ENCODE data around the gene DUSP22.

DUSP22 gene

DNA sequence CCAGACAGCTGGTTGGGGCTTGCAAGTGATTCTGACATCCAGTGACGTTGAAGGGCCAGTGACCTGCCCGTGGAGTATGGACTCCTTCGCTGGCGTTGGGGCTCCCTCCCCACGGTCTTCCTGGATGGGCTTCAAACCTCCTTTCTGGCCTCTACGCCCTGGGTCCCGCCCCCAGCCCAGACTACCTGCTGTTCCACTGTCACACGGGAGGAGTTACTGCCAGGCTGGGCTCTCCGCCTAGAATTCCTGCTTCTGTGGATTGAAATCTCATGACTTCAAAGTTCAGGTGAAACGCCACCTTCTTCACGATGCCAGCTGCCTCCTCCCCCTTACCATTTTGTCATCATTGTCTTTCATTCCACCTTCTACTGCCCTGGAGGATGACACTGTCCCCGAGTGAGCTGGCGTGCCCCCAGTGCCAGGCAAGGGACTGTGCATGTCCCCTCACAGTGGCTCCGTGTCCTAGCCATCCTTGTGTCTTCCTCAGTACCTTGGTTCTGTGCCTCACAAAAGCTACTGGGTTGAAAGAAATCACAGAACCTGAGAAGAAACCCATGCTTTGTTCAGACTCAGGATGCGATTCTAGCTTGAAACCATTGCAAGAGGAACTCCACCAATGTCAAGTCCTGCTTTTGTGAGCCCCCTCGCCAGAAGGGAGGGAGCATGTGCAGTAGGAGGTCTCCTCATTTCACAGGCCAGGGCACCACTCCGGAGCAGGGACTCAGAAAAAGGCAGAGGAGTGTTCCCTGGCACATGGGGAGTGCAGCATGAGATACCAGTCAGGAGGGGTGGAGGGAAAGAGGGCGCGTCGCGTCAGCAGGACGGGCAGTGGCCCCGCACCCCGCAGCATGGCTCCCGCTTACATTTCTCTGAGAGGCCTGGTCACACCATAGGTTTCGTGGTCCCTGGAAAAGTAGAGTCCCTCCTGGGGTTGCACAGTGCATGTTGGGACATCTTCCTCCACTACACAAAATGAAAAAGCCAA, 88.2 kb downstream of the DUSP22 start:
- DNase-seq (ENCODE audit: low read depth in 2 of 2), result no peak

DNA sequence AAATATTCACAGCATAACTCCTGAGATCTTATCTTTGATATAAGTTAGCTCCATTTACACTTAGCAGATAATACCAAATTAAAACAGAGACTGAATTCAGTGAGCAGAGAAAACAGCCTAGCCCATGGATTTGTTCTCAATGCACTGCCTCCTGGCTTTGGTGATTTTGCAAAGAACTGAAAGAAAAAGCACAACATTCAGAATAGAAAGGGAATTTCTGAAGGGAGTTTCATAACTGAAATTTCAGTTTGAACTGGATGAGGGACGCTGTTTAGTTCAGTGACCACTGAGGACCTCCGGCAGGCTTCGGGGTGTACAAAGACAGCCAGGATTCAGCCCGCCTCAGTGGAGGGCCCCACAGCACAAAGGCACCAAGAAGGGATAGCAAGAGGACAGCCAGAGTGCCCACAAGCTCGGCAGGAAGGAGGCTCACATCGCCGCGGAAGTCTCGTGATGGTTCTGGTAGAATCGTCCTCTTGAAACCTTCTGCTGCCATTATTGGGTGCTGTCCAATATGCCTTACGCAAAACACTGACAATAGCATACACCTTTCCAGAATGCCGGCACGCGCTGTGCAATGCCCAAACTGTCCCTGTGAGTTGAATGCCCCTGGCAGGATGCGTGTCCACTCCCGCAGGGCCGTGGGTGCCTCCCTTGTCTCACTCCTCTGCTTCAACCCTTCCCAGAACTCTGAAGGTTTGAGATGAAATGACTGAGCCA, 89.6 kb downstream of the DUSP22 start:
- DNase-seq (ENCODE audit: low read depth in 2 of 2), result no peak

DNA sequence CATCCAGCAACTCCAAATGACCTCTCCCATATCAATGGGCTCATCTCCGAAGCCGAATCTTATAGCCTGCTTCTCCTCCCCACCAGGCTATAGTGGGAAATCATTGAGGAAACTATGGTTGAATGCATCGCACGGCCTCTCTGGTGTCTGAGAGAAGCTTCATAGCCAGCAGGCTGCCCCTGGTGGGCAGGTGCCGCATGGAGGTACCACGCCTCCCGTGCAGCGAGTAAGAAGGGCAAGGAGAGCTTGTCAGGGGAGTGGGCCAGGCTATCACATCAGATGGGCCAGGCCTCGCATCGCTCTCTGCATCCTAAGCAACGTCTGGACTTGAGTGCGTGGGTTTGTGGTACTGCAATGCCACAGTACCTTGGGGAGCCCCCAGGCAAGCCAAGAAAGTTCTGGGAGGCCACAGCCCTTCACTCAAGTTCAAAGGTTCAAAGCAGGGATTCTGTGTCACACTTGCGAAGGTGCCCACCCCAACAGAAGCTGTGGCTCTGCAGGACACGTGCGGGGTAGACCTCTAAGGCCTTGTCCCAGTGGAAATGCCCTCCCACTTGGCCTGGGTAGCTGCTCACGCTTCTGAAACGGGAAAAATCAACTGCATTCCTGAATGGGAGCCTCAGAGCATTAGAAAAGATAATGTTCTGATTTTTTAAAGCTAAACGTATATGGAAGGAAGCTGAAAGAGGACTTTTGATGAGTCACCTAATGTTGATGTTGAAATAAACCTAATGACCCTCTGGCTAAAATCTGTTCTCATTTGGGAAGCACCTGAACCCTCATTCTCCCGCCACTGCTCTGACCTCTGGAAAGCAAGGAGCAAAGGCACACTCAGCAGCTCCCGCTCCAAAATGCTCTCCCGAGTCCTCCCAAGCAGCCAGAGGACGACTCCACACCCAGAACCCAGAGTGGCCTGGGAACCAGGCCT, 90.9 kb downstream of the DUSP22 start:
- no peak for DNase-seq (ENCODE audit: low read depth in 2 of 2)

GRCh38 chr6:383856-384255, 91.6 kb downstream of the DUSP22 start:
- DNase-seq (ENCODE audit: low read depth in 2 of 2), result no peak

DNA sequence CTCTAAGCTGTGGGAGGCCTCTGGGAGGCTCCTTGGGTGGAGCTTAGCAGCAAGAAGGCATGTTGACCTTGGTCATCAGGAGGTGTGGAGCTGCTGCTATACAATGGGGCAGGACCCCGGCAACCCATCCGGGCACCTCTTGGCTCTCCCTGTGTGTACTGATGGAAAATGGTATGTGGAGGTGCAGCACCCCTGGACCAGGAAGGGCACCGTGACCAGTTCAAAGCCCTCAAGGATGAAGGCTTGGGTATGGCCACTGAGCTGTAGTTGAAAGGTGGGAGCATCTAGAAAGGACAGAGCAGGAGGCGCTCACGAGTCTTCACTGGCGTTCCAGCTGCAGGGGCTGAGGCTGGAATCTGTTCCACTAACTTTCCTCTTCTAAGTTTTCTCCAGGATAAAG, 92.6 kb downstream of the DUSP22 start:
- DNase-seq (ENCODE audit: low read depth in 2 of 2), result no peak

GRCh38 chr6:385614-386013, 93.3 kb downstream of the DUSP22 start:
- no peak for DNase-seq (ENCODE audit: low read depth in 2 of 2)

DNA sequence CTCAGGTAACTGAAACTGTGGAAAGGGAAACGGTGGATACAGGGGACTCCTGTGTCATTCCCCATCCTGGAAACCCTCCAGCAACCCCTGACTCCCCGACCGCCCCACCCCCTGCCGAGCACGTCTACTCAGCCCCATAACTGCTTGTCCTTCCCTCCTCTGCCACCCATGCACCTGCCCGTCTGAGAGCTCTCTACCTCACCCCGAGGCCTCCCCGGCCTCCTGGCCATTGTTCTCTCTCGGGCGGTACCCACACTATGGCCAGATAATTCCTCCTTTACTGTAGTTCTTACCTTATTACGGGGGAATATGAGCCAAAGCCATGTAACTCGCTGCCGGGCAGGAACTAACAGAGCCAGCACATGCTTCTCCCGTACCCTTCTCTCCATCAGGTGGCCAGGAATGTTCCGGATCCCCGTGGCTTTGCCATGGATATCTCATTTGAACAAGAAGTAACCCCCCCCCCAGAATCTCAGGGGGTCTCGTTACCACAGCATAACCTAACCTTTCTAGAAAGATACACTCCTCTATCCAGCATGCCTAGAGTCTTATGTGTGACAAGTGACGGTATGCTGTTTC, 94.5 kb downstream of the DUSP22 start:
- no peak for DNase-seq (ENCODE audit: low read depth in 2 of 2)

DNA sequence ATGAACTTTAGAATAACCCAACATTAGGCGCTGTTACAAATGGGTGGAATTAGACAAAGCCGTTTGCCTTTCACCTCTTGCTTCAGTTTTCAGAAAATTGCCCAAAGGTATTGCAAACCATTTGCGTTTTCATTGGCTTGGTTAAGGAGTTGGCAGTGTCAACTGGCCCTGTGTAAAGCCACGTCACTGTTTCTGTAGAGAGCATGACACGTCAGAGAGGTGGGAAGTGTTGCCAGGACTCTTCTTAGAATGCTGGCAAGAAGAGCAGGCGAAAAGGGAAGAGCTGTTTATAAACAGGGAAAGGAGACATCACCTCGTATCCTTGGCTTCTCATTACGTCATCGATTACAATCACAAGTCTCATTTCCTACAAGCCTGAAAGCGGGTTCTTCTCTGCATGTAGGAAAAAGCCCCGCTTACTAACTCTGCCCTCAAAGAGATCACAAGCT, 95.0 kb downstream of the DUSP22 start:
- no peak for DNase-seq (ENCODE audit: low read depth in 2 of 2)

DNA sequence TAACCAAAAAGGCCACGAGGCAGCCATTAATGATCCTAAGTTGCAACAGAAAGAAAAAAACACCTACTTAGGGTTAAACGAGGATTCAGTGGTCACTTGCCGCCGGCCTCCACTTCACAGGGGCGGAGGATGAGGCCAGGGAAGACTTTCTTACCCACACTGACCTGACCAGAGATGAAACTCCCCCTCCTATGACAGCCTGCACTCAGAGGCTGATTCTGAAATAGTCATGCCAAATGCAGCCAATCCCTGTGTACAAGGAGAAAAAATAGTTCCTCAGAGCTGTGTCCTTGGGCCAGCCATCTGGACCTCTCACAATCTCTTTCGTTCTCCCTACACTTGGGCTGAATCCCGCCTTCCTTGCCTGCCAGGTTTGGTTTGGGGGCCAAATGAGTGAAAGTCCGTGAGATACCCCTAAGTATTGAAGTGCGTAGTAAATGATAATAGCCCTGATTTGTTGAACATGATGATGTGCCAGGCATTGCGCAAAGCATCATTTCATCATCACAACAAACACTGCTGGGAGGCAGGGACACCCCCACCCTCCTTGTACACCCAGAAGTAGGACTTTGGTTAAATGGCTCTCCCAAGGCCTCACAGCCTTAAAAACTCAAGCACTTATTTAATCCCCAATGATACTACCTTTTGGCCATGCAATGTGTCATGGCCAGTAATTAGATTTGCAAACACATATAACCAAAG, 96.1 kb downstream of the DUSP22 start:
- DNase-seq (ENCODE audit: low read depth in 2 of 2), result no peak

GRCh38 chr6:389143-389542, 96.9 kb downstream of the DUSP22 start:
- DNase-seq (ENCODE audit: low read depth in 2 of 2), result no peak

DNA sequence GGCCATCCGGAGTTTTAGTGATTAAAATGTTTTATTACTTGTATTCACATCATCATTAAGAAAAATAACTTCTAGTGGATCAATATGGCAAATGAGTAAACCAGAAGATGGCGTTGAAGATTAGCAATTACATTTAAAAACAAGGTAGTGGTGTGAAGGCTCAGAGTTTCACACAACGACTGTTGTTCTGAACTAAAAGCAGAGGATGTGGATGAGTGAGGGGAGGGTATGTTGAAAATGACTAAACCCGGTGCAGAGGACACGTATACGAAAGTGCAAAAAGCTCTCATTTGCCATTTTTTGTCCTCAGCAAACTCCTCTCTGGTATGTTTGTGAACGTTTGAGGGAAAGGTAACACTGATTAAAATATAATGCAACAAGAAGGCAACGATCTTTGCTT, 97.3 kb downstream of the DUSP22 start:
- DNase-seq (ENCODE audit: low read depth in 2 of 2), result no peak

- DNase-seq (ENCODE audit: low read depth in 2 of 2), result no peak
Measured at GRCh38 chr6:390914-391558, 98.7 kb downstream of the DUSP22 start.

DNA sequence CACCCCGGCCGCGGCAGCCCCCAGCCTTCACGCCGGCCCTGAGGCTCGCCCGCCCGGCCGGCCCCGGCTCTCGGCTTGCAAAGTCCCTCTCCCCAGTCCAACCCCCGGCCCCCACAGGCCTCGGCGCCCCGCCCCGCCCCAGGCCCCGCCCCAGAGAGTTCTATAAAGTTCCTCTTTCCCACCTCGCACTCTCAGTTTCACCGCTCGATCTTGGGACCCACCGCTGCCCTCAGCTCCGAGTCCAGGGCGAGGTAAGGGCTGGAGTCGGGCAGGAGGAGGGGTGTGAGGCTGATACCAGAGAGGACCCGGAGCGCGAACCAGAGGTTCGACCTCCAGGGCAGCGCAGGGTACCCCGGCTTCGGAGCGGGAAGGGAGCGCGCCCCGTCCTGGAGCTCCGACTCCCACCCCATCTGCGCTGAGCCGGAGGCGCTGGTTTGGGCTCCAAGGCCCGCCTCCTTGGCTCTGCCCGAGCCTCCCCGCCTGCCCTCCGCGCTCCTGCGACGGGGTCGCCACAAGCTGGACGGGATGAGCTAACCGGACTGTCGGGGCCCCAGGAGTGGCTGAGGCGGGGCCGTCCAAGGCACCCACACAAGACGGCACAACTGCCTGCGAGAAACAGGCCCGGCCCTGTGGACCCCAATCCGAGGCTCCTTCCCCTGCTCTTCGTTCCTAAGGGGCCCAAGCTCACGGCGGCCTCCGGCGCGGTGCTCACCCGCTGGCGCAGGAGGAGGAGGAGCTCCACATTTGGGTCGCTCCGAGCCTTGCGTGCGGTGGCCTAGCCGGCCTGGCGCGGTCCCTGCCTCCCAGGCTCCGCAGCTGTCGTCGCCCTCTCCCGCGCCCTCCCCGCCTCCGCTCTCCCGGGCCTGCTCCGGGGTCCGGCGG, 99.5 kb downstream of the DUSP22 start, which contains the start of gene IRF4:
Gene IRF4 (plus strand): TSS at position 194 of the 882 bp plus-strand sequence. CDS start 1,401 bp downstream, outside the sequence.
- no peak for DNase-seq (ENCODE audit: low read depth in 2 of 2)

DNA sequence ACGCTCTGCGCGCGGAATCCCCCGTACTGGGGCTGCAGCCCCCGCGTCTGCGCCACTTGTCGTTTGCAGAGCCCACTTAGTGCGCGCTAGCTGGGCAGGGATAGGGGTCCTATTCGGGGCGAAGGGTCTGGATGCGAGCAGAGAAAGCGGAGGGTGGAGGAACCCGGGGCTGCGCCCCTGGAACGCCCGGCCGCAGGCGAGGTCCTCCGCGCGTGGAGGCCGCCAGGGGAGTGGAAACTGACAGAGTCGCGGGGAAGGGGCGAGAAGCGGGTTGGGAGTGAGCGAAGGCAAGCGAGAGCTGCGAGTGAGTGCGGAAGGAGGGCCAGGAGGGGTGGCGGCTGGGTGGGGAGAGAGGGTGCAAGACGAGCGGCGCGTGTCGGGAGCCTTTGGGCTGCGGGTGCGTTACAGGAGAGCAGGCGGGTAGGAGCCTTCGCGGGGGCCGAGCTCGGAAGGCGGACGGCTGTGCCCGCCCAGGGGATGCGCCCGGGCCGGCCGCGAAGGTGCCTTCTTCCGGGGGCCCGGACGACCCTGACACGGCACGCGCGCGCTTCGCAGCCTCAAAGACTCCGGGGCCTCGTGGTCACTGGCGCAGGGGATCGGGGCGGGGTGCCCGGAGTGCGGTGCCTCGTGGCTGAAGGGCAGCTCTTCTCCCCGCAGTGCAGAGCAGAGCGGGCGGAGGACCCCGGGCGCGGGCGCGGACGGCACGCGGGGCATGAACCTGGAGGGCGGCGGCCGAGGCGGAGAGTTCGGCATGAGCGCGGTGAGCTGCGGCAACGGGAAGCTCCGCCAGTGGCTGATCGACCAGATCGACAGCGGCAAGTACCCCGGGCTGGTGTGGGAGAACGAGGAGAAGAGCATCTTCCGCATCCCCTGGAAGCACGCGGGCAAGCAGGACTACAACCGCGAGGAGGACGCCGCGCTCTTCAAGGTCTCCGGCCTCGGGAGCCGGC, 100.4 kb downstream of the DUSP22 start:
- no peak for DNase-seq (ENCODE audit: low read depth in 2 of 2)

DNA sequence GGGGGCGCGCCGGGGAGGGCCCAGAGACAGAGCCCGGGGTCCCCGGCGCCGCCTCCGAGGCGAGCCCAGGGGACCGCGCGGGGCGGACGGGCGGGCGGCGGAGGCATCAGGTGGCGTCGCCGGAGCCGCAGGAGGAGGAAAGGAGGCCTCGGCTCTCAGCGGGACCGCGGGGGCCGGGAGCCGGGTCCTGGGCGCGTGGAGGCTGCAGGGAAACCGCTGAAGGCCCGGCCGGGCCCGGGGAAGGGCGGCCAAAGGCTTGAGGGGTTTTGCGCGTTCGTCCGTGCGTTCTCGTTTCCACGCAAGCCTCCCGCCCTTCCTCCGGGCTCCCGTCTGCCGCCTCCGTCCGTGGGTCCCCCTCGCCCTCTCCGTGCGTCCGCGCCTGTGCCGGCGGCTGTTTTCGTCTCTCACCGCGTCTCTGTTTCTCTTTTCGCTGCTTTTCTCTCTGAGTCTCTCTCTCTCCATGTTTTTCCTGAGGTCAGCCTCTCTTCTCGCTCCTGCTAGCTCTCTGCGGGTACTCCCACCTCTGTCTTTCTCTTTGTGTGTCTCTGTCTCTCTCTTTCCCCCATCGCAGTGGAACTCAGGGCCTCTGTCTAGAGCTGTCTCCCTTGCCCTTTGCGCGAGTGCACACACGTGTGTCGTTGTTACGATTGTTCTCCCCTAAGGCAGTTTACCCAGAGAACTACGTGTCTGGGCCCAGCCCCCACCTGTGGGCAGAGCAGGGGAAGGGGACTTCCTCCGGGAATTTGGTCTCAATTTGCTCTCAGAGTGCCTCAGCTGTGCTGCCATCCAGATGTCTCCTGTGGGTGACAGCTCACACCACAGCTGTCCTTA, 101.3 kb downstream of the DUSP22 start:
- DNase-seq (ENCODE audit: low read depth in 2 of 2), result no peak

GRCh38 chr6:394641-395289, 102.5 kb downstream of the DUSP22 start:
- no peak for DNase-seq (ENCODE audit: low read depth in 2 of 2)

Measured in stimulated activated CD8-positive, alpha-beta memory T cell treated with anti-CD3 and anti-CD28 coated beads, Interleukin-2, amount 100 ng/mL, for 1 hour (primary cell).